ENCODE data around the gene BABAM2.

The BABAM2 gene

GRCh38 chr2:28035163-28035690, 144.7 kb downstream of the BABAM2 start:
- no peak for DNase-seq

- no peak for DNase-seq
Observed at GRCh38 chr2:28035816-28036215, 145.3 kb downstream of the BABAM2 start.

DNA sequence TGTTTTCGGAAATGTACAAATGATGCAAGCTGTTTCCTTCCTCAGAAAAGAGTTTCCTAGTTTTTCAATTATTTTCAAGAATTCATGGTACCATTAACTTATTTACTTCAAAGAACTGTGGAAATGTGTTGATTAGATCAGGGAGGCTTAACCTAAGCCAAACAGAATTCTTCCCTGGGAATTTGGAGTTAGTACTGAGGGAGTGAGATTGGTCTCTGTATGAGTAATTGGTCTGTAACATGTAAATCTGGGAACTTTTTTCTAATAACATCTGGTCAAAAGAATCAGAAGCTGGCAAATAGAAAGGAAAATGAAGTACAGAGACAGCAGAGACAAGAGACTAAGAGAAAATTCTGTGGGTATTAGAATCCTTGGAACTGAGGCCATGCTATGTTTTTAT, 145.8 kb downstream of the BABAM2 start:
- no peak for DNase-seq

GRCh38 chr2:28038722-28039121, 148.2 kb downstream of the BABAM2 start:
- DNase-seq = no peak

GRCh38 chr2:28045676-28046351, 155.3 kb downstream of the BABAM2 start:
- no peak for DNase-seq

DNA sequence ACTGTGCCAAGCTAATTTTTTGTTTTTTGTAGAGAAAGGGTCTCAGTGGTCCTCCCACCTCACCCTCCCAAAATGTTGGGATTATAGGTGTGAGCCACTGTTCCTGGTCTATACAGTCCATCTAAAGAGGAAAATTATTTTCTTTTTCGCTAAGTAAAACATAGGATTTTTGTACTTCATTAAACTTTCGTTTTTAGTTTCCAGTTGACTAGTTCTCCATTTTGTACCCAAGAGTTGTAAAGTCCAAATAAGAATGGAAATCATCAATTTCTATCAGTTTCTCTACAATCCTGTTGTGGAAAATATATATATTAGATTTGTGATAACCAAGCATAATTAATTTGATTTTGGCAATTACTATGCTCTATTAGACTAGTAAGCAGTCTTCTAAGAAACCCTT, 156.4 kb downstream of the BABAM2 start:
- DNase-seq = no peak

DNA sequence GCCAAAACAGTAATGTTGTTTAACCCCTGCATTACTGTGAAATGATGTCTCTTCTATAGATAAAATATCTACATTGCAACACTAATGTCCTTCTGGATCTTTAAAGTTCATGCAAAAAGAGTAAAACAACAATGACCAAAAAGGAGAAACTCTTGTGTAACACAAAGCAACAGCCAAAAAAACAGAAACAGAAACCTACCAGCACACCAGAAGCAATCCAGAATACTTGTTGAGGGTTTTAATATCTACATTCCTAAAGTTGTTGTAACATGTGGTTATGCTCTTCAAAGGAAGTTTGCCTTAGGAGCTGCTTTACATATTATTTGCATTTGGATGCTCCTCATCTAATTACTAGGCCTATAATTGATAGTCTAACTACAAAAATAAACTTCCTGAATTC, 157.2 kb downstream of the BABAM2 start:
- no peak for DNase-seq

DNA sequence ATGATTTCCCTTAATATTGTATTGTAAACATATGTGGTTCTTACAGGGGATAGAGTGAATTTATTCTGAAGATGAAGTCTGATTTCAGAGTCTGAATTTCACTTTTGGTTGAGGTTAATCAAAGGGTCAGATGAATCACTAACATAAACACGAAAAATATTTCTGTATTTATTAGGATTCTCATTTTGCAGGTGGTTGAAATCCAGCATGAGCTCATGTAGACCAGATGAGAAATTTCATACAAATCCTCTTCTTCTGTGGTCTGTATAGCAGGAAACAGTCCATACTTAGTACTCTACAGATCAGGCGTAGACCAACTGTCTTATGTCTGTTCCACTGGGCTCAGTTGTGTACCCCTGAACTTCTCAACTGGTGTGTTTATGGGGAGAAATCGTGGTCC, 157.8 kb downstream of the BABAM2 start:
- no peak for DNase-seq

DNA sequence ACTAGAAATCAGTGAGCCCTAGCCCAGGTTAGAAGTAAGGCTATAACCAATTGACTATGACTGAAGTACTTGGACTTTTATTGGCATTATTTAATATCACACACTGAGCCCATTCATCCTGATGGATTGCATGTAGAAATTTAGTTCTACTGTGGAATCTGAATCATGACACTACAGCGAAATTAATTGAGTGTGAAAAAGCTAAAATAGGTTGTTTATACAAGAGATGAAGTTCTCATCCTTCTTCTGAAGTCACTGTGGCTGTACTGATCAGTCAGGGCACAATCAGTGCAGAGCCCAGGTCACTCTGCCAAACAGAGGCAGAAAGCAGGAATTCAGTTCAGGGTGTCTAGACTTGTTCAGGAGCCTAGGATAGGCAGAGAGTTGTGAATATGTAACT, 158.9 kb downstream of the BABAM2 start:
- DNase-seq = no peak

GRCh38 chr2:28049899-28050298, 159.4 kb downstream of the BABAM2 start:
- no peak for DNase-seq

- no peak for DNase-seq
Observed at GRCh38 chr2:28052691-28053090, 162.2 kb downstream of the BABAM2 start.

DNA sequence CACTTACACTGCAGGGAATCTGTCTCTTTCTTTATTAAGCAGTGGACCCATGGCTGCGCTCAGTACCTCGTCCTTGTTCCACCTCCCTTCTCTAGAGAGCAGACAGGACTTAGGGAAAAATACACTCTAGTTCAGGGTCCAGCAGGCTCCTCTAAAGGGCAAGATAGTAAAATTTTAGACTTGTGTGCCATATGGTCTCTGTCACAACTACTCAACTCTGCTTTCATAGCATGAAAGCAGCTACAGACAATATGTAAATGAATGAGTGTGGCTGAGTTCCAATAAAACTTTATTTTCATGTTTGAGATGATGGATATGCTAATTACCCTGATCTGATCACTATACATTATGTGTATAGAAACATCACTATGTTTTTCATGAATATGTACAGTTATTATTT, 163.1 kb downstream of the BABAM2 start:
- DNase-seq = no peak

DNA sequence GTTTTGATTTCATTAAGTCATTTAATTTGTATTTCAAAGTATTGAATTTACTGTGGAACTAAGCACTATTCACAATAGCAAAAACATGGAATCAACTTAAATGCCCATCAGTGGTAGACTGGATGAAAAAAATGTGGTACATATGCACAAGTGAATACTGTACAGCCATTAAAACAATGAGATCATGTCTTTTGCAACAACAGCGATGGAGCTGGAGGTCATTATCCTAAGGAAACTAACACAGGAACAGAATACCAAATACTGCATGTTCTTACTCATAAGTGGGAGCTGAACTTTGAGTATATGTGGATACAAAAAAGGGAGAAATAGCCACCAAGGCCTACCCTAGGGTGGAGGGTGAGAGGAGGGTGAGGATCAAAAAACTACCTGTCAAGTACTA, 164.4 kb downstream of the BABAM2 start:
- DNase-seq = no peak

DNA sequence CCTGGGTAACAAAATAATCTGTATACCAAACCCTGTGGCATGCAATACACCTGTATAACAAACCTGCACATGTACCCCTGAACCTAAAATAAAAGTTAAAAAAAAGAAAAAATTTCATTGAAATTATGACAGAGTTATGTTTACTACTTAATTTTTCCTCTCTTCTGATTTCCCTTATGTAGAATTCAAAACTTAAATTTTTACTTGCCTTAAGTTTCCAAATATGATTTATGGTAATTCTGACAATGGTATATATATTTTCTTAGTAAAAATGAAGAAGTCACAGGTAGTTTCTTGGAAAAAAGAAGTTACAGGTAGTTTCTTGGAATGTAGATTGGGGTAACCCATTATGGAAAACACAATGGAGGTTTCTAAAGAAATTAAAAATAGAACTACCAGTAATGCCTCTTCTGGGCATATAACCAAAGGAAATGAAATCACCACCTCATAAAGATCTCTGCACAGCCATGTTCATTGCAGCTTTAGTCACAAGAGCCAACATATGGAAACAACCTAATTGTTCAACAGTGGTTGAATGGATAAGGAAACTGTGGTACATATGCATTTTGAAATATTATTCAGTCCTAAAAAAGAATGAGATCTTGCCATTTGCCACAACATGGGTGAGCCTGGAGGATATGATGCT, 164.9 kb downstream of the BABAM2 start:
- no peak for DNase-seq

DNA sequence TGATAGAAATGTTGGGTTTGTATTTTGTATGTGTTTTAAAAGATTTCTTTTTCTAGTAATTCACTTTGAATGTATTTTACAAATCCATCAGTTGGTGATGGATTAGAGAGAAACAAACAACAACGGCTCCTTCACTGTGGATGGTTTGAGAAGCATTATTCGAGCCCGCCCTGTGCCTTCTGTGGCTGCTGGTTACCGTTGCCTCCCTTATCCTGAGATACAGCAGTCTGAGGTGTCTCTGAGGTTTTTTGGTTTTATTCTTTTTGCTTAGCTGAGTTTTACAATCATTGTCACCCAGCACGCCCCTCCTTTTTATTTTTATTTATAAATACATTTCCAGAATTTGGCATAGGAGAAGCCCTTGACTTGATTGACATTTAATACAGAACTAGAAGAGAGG, 168.3 kb downstream of the BABAM2 start:
- DNase-seq = no peak

- DNase-seq = no peak
Observed at GRCh38 chr2:28062867-28063266, 172.3 kb downstream of the BABAM2 start.

DNA sequence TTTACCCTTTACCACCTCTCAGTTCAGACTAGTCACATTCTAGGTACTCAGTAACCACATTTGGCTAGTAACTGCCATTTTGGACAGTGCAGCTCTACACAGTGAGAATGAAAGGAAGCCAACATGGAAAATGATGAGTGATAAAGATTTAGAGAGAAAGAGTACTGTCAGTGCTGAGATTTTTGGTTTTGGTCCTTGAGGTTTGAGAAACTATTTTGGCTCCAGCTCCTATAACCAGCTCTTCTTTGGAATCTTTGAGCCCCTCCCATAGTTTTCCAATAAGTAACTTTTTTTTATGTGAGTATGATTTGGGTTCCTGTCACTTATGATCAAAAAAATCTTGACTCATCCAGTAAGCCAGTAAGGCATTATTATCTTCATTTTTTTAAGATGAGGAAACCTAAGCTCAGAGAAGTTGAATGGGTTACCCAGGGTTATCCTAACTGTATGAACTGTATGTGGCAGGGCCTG, 173.0 kb downstream of the BABAM2 start:
- no peak for DNase-seq

DNA sequence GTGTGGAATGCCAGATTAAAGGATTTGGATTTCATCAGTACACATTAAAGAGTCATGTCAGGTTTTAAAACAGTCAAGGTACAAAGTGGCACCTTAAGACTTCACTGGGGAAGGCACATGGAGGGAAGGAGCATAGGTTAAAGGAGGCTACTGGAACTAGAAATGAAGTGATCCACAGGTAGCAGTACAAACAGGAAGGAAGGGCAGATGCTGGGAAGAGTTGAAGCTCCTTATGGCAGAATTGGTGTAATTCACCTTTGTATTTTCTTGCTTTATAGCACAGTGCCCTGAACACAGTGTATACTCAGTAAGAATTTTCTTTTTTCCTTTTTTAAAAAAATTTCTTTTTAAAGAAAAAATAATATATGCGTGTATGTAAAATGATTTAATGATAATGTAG, 177.1 kb downstream of the BABAM2 start:
- no peak for DNase-seq

DNA sequence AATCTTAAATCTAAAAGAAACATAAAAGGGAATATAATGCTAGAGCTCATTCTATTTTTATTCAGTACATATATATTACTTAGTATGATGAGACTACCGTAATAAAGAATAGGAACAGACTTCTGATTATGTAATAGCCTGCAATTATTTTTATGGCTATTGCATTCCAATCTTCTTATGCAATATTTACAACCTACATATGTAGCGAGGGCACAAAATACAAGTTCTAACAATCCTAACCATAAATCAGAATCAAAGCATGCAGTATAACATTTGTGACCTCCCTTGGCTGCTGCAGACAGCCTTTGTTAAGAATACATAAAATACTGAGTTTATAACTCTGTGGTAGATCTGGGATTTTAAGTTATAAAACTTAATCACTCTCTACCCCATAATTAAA, 177.6 kb downstream of the BABAM2 start:
- DNase-seq = no peak

DNA sequence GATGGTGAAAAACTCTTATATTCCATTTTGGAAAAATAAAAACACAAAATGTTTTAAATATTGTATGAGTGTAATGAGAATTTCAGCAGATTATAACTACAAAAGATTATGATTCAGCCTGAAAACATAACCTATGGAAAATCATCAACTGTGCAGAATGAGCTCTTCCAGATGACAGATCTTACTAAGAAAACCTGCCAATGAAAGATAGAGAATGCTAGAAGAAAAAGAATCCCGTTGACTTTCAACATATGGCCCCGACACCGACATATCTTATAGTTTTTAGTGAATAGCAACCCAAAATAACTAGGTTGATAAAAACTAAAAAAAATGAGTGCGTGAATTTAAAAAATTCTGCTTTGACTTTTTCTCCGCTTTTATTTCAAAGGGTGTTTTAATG, 178.0 kb downstream of the BABAM2 start:
- no peak for DNase-seq

GRCh38 chr2:28071221-28071620, 180.7 kb downstream of the BABAM2 start:
- DNase-seq = no peak

DNA sequence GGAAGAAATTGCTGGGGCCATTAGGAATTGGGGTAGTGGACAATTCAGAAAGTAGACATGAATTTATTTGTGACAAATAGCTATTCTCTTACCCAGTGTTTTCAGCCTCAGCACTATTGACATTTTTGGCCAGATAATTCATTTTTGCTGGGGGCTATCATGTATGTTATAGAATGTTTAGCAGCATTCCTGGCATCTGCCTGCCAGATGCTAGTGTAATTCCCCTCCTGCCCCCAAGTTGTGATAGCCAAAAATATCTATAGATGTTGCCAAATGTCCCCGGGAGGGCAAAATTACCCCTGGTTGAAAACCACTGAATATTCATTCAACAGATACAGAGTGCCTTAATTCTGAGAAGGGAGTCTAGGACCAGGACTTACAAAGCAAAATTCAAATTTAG, 183.6 kb downstream of the BABAM2 start:
- DNase-seq = no peak

- no peak for DNase-seq
Observed at GRCh38 chr2:28080911-28081310, 190.4 kb downstream of the BABAM2 start.

GRCh38 chr2:28082131-28082530, 191.6 kb downstream of the BABAM2 start:
- no peak for DNase-seq

DNA sequence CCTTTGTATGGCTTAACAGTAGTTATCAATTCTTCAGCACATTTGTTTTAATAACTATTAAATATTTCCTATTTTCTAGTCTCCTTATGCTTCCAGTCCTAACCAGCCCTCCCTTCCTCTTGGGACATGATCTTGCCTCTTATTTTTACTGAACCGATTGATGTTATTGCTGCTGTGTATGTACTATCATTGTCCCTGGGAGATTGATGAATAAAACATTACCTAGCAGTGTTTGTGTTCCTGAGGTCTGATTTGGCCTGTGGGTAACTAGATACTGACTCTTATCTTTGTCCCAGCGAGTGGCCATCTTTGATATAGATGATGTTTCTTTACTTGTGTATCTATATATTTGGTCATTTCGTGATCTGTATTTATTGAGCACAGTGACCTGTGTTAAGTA, 192.9 kb downstream of the BABAM2 start:
- no peak for DNase-seq
